IMR-90 (cell line): ENCODE results near the gene LDLRAD4. TPM values are rescaled to one million over a fixed set of nuclear protein-coding genes. Genes with fewer than 3 reads are reported as not detected.

Experiments
- ATAC-seq: fragments of 200-7000 bp; cut with Tn5 transposase; 2 replicates; pipeline ENCODE4 v1.9.1; 2020; ENCODE audit warnings: low read depth, mild to moderate bottlenecking, moderate library complexity
- BruUV-seq: library from RNA; stranded (reverse); fragments of 400-500 nt; replicated peaks from 2 replicates; lab custom pipeline; 2021; lab: Mats Ljungman, UMichigan
- CTCF ChIA-PET: fragments of 300-600 bp; formaldehyde crosslinking; extraction: SDS; loops from one replicate; lab custom pipeline; 2021; ENCODE audit warnings: antibody characterized with exemption; lab: Yijun Ruan, JAX
- POLR2A ChIA-PET: fragments of 300-600 bp; sonication (Branson Sonifier 250); formaldehyde crosslinking; loops from one replicate; lab custom pipeline; 2022; ENCODE audit warnings: antibody characterized with exemption; ENCODE audit not compliant: unreplicated experiment; lab: Charles Lee
- DNase-seq: peaks from one replicate; pipeline ENCODE4 v3.0.0; 2013
- H2AFZ ChIP-seq: replicated peaks from 2 replicates; pipeline ENCODE3; 2013; ENCODE audit warnings: low read length, mild to moderate bottlenecking; ENCODE audit not compliant: poor library complexity
- H2AK5ac ChIP-seq: 2 replicates; pipeline ENCODE4 v1.6.1; 2013; ENCODE audit warnings: low read depth, low read length, inconsistent platforms
- H2AK9ac ChIP-seq: replicated peaks from 2 replicates; pipeline ENCODE3; 2013; ENCODE audit warnings: mild to moderate bottlenecking, low read depth, low read length, moderate library complexity; ENCODE audit not compliant: poor library complexity
- H2BK120ac ChIP-seq: 2 replicates; pipeline ENCODE4 v1.6.1; 2013; ENCODE audit warnings: low read depth, low read length, inconsistent platforms
- H2BK15ac ChIP-seq: 3 replicates; pipeline ENCODE4 v1.6.1; 2013; ENCODE audit warnings: low read depth, low read length, inconsistent platforms
- H2BK20ac ChIP-seq: 2 replicates; pipeline ENCODE4 v1.6.1; 2013; ENCODE audit warnings: low read depth, mild to moderate bottlenecking, inconsistent platforms, low read length, moderate library complexity
- H2BK5ac ChIP-seq: 2 replicates; pipeline ENCODE4 v1.6.1; 2013; ENCODE audit warnings: mild to moderate bottlenecking, low read depth, low read length, inconsistent platforms; ENCODE audit not compliant: poor library complexity, severe bottlenecking
- H3K14ac ChIP-seq: replicated peaks from 2 replicates; pipeline ENCODE4 v1.6.1; 2013; ENCODE audit warnings: low read depth, low read length, inconsistent platforms
- H3K18ac ChIP-seq: 2 replicates; pipeline ENCODE4 v1.6.1; 2013; ENCODE audit warnings: low read depth, low read length, control low read depth
- H3K23ac ChIP-seq: 2 replicates; pipeline ENCODE4 v1.6.1; 2013; ENCODE audit warnings: low read depth, low read length, inconsistent platforms
- H3K27ac ChIP-seq: 2 replicates; pipeline ENCODE4 v1.5.1; 2013; ENCODE audit warnings: mild to moderate bottlenecking, control low read depth, low read length; ENCODE audit not compliant: insufficient read depth
- H3K27me3 ChIP-seq: 2 replicates; pipeline ENCODE4 v1.6.1; 2013; ENCODE audit warnings: low read length; ENCODE audit not compliant: control insufficient read depth, insufficient read depth
- H3K36me3 ChIP-seq: 2 replicates; pipeline ENCODE4 v1.6.1; 2013; ENCODE audit warnings: low read length, mixed read lengths; ENCODE audit not compliant: control insufficient read depth, insufficient read depth
- H3K4ac ChIP-seq: 2 replicates; pipeline ENCODE4 v1.6.1; 2013; ENCODE audit warnings: low read depth, low read length, inconsistent platforms
- H3K4me1 ChIP-seq: 2 replicates; pipeline ENCODE4 v1.6.1; 2013; ENCODE audit warnings: low read length, mixed read lengths; ENCODE audit not compliant: control insufficient read depth, insufficient read depth
- H3K4me2 ChIP-seq: 2 replicates; pipeline ENCODE4 v1.6.1; 2013; ENCODE audit warnings: low read depth, mild to moderate bottlenecking, control low read depth, low read length, moderate library complexity
- H3K4me3 ChIP-seq: 2 replicates; pipeline ENCODE4 v1.5.1; 2013; ENCODE audit warnings: low read depth, mild to moderate bottlenecking, control low read depth, low read length, moderate library complexity; ENCODE audit not compliant: insufficient read depth
- H3K56ac ChIP-seq: 2 replicates; pipeline ENCODE4 v1.6.1; 2013; ENCODE audit warnings: low read length, inconsistent platforms; ENCODE audit not compliant: insufficient read depth; ENCODE audit errors: extremely low read depth
- H3K79me1 ChIP-seq, 2 experiments: 2 replicates each; pipeline ENCODE4 v1.6.1; 2013; ENCODE audit warnings: low read length in 2 of 2, inconsistent platforms in 1 of 2, low read depth in 1 of 2
- H3K9ac ChIP-seq: 2 replicates; pipeline ENCODE4 v1.6.1; 2013; ENCODE audit warnings: low read depth, low read length, control low read depth
- H3K9me1 ChIP-seq: 2 replicates; pipeline ENCODE4 v1.6.1; 2013; ENCODE audit warnings: low read length, inconsistent platforms; ENCODE audit not compliant: insufficient read depth
- H3K9me3 ChIP-seq: 2 replicates; pipeline ENCODE4 v1.6.1; 2013; ENCODE audit warnings: low read length; ENCODE audit not compliant: control insufficient read depth, insufficient read depth
- H4K20me1 ChIP-seq: 2 replicates; pipeline ENCODE4 v1.6.1; 2013; ENCODE audit warnings: low read length, inconsistent platforms; ENCODE audit not compliant: insufficient read depth
- H4K5ac ChIP-seq: 2 replicates; pipeline ENCODE4 v1.6.1; 2013; ENCODE audit warnings: mild to moderate bottlenecking, low read depth, low read length, control low read depth
- H4K8ac ChIP-seq, 2 experiments: 2 replicates each; pipeline ENCODE4 v1.6.1; 2013; ENCODE audit warnings: low read depth in 2 of 2, low read length in 2 of 2, control low read depth in 1 of 2, inconsistent platforms in 1 of 2
- H4K91ac ChIP-seq: 2 replicates; pipeline ENCODE4 v1.6.1; 2013; ENCODE audit warnings: low read depth, low read length, inconsistent platforms; ENCODE audit not compliant: insufficient read depth
- CEBPB ChIP-seq: IDR thresholded peaks from 2 replicates; pipeline ENCODE4 v1.6.1; 2012; ENCODE audit warnings: low read depth, low read length, improper control_type of control experiment
- CHD1 ChIP-seq: IDR thresholded peaks from 2 replicates; pipeline ENCODE4 v1.6.1; 2012; ENCODE audit warnings: low read depth, low read length, improper control_type of control experiment
- ELK1 ChIP-seq: fragments of 150-350 bp; IDR thresholded peaks from 2 replicates; pipeline ENCODE4 v1.6.1; 2016; ENCODE audit warnings: low read depth, mild to moderate bottlenecking, low read length, moderate library complexity, borderline replicate concordance
- FOS ChIP-seq: fragments of 150-350 bp; IDR thresholded peaks from 2 replicates; pipeline ENCODE4 v1.6.1; 2016; ENCODE audit warnings: low read depth, low read length
- MAFK ChIP-seq: IDR thresholded peaks from 2 replicates; pipeline ENCODE4 v1.6.1; 2012; ENCODE audit warnings: low read depth, low read length, improper control_type of control experiment
- MAZ ChIP-seq: IDR thresholded peaks from 2 replicates; pipeline ENCODE4 v1.6.1; 2012; ENCODE audit warnings: low read depth, mild to moderate bottlenecking, low read length, improper control_type of control experiment, moderate library complexity, borderline replicate concordance
- MXI1 ChIP-seq: IDR thresholded peaks from 2 replicates; pipeline ENCODE4 v1.6.1; 2012; ENCODE audit warnings: low read depth, mild to moderate bottlenecking, low read length, moderate library complexity, borderline replicate concordance
- NFE2L2 ChIP-seq: fragments of 150-350 bp; IDR thresholded peaks from 2 replicates; pipeline ENCODE4 v1.6.1; 2016; ENCODE audit warnings: low read depth, mild to moderate bottlenecking, low read length
- POLR2A ChIP-seq: IDR thresholded peaks from 2 replicates; pipeline ENCODE4 v1.6.1; 2012; ENCODE audit warnings: mild to moderate bottlenecking, low read depth, low read length
- RAD21 ChIP-seq: IDR thresholded peaks from 2 replicates; pipeline ENCODE4 v1.6.1; 2012; ENCODE audit warnings: low read length, improper control_type of control experiment
- USF2 ChIP-seq: fragments of 150-350 bp; IDR thresholded peaks from 2 replicates; pipeline ENCODE4 v1.6.1; 2017; ENCODE audit warnings: mild to moderate bottlenecking, antibody characterized with exemption, low read length, low read depth
- WGBS, 2 experiments: methylation state at CpG; one replicate each; pipeline versions ENCODE4 v1.1.5 to v1.1.7; 2013; ENCODE audit warnings: missing lambda C conversion rate in 2 of 2; ENCODE audit not compliant: insufficient read length in 1 of 2; ENCODE audit errors: extremely low coverage in 2 of 2; 5-methylcytosine and 5-hydroxymethylcytosine counted together
- dilution Hi-C: fragments of 300-500 bp; cut with HindIII; formaldehyde crosslinking; loops from one replicate; pipeline ENCODE4 v1.14.3; 2018; ENCODE audit warnings: low sequenced_read_pairs; ENCODE audit not compliant: unreplicated experiment
- in situ Hi-C: fragments of 300-500 bp; cut with MboI; formaldehyde crosslinking; loops from 3 replicates; pipeline ENCODE4 v1.14.3; 2019; ENCODE audit warnings: low sequenced_read_pairs, inconsistent platforms, mixed read lengths
- intact Hi-C: fragments of 100-400 bp; cut with micrococcal nuclease; formaldehyde crosslinking; loops from 2 replicates; pipeline ENCODE4 v1.10.0; 2022
- polyA plus RNA-seq, 3 experiments: library from polyadenylated mRNA; depleted of rRNA; stranded (reverse); fragments of >200 nt; gene quantifications; 2 replicates each; pipeline ENCODE4 v1.2.3, GENCODE V29; 2012; ENCODE audit warnings: low replicate concordance in 1 of 3
- total RNA-seq: library from RNA; depleted of rRNA; stranded (reverse); fragments of >200 nt; gene quantifications from 2 replicates; pipeline ENCODE4 v1.2.3, GENCODE V29; 2012
- TF ChIP-seq, protein P1 (sequence below): conservative IDR thresholded peaks from 2 replicates; pipeline ENCODE4 v1.5.1; 2012; ENCODE audit warnings: mild to moderate bottlenecking, low read depth, low read length, improper control_type of control experiment

Gene LDLRAD4
- total and polyA plus RNA-seq, 2 of the 4 experiments (the other 2 are of a cell fraction), result not detected

- Histone ChIP-seq H4K8ac (no peak overlapping the region), H3K4me3 (no peak overlapping the region), H2BK15ac (no peak overlapping the region), H3K9ac (no peak overlapping the region), H3K4me1 (no peaks in the 10 kb centered on the region), H2BK5ac (no peak overlapping the region), H3K27me3 (no peaks in the 10 kb centered on the region), H3K79me1 (peaks cover 11 to 16% of the 10 kb centered on the region in 2 experiments; a peak in 3 of 4 replicates), H2AK5ac (no peak overlapping the region), H3K9me3 (no peaks in the 10 kb centered on the region; the same call in 1 of the 2 replicates), H3K18ac (no peak overlapping the region), H2BK120ac (no peak overlapping the region), H2BK20ac (no peak overlapping the region), H3K56ac (no peak overlapping the region), H3K36me3 (peaks cover 5% of the 10 kb centered on the region), H3K4ac (no peak overlapping the region), H3K14ac (no peak overlapping the region), H3K23ac (no peak overlapping the region), H3K27ac (no peak overlapping the region), H2AFZ (no peak overlapping the region), H2AK9ac (no peak overlapping the region), H4K5ac (no peak overlapping the region), H3K9me1 (no peaks in the 10 kb centered on the region), H4K91ac (no peak overlapping the region), H3K4me2 (no peak overlapping the region), H4K20me1 (no peaks in the 10 kb centered on the region; the same call in 1 of the 2 replicates)
- CTCF ChIA-PET, result no interaction called here
- POLR2A ChIA-PET, result interaction anchor here (0.5 kb wide), 1 partner anchor 541 kb away, joined by 5 read pairs; no protein-coding TSS in a partner anchor
- DNase-seq (no peak), ATAC-seq (no peak)
- intact Hi-C loops, result no loop called here
- WGBS, 2 experiments, result 80% methylated on average over 1 of the region's 6 CpGs; no CpG with 5 or more reads in 1 of the 2 experiments
- no TSS peak for BruUV-seq
- in situ Hi-C loops, result no loop called here
- dilution Hi-C loops, result no loop called here
- TF ChIP-seq CEBPB (no peak), RAD21 (no peak), CHD1 (no peak), USF2 (no peak), MAFK (no peak), MXI1 (no peak), POLR2A (no peak), MAZ (no peak), NFE2L2 (no peak), FOS (no peak), ELK1 (no peak)
- TF ChIP-seq, protein P1, sequence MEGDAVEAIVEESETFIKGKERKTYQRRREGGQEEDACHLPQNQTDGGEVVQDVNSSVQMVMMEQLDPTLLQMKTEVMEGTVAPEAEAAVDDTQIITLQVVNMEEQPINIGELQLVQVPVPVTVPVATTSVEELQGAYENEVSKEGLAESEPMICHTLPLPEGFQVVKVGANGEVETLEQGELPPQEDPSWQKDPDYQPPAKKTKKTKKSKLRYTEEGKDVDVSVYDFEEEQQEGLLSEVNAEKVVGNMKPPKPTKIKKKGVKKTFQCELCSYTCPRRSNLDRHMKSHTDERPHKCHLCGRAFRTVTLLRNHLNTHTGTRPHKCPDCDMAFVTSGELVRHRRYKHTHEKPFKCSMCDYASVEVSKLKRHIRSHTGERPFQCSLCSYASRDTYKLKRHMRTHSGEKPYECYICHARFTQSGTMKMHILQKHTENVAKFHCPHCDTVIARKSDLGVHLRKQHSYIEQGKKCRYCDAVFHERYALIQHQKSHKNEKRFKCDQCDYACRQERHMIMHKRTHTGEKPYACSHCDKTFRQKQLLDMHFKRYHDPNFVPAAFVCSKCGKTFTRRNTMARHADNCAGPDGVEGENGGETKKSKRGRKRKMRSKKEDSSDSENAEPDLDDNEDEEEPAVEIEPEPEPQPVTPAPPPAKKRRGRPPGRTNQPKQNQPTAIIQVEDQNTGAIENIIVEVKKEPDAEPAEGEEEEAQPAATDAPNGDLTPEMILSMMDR, result no peak
These were observed 463.1 kb downstream of the LDLRAD4 start for GRCh38 chr18:13681701-13682100.
